Activated naive CD4-positive, alpha-beta T cell treated with Interleukin-2 at 50 U/mL for 16 hours (primary cell): ENCODE data around the gene PAXX.

Experiments
- DNase-seq: peaks from one replicate; pipeline ENCODE4 v3.0.0-alpha.2; 2020

PAXX gene

GRCh38 chr9:136983167-136983566 lies 9.1 kb upstream of the PAXX start:
- no peak for DNase-seq

GRCh38 chr9:136983656-136984314 lies 8.4 kb upstream of the PAXX start:
- DNase-seq, result no peak

- DNase-seq, result no peak
Observed at GRCh38 chr9:136984464-136985026, 7.7 kb upstream of the PAXX start.

- no peak for DNase-seq
Observed at GRCh38 chr9:136985027-136985602, 7.1 kb upstream of the PAXX start.

GRCh38 chr9:136985853-136986252 lies 6.4 kb upstream of the PAXX start:
- DNase-seq, result no peak

GRCh38 chr9:136988872-136989271 lies 3.4 kb upstream of the PAXX start:
- DNase-seq, result no peak

GRCh38 chr9:136990242-136990911 lies 1.8 kb upstream of the PAXX start:
- DNase-seq, result no peak

- no peak for DNase-seq
Observed at GRCh38 chr9:136992819-136993369, 672 bp downstream of the PAXX start.

- no peak for DNase-seq
Observed at GRCh38 chr9:136994180-136994887, 2.1 kb downstream of the PAXX start.

- no peak for DNase-seq
Observed at GRCh38 chr9:136994888-136995230, 2.6 kb downstream of the PAXX start.

GRCh38 chr9:136995362-136995761 lies 3.1 kb downstream of the PAXX start:
- DNase-seq, result no peak

- no peak for DNase-seq
Observed at GRCh38 chr9:136995772-136996311, 3.6 kb downstream of the PAXX start.

GRCh38 chr9:136996361-136997292 lies 4.4 kb downstream of the PAXX start, which contains the start of gene CLIC3:
Gene CLIC3, minus strand, starts transcription at chr9:136996568. Its CDS starts 25 bp downstream, at chr9:136996543.
- peak; percentile 43 for DNase-seq

GRCh38 chr9:136997371-136997770 lies 5.1 kb downstream of the PAXX start:
- DNase-seq, result no peak

GRCh38 chr9:136997830-136998234 lies 5.6 kb downstream of the PAXX start:
- peak; percentile 27 for DNase-seq

GRCh38 chr9:137000177-137000930 lies 8.1 kb downstream of the PAXX start:
- peak; percentile 41 for DNase-seq

- no peak for DNase-seq
Observed at GRCh38 chr9:137001857-137002645, 9.8 kb downstream of the PAXX start.

GRCh38 chr9:137002646-137003041 lies 10.4 kb downstream of the PAXX start:
- DNase-seq, result no peak

GRCh38 chr9:137004285-137004684 lies 12.1 kb downstream of the PAXX start:
- DNase-seq, result peak; percentile 30
